ENCODE results near the gene FLNB.

- no peak for TF ChIP-seq POLR2AphosphoS5 (IDR thresholded peaks at IDR 0.05)
- no peak for TF ChIP-seq CTCF (IDR thresholded peaks at IDR 0.05)
- no peak for TF ChIP-seq POLR2A (IDR thresholded peaks at IDR 0.05)
- no peak for TF ChIP-seq EP300 (IDR thresholded peaks at IDR 0.05)
Measured at GRCh38 chr3:58072763-58073130, 64.5 kb downstream of the FLNB start.
